ENCODE results near the gene TOP1. TPM values are rescaled to one million over a fixed set of nuclear protein-coding genes. Genes with fewer than 3 reads are reported as not detected.
"Not testable (repeated sequence)": the region's sequence is repeated elsewhere in the genome, so short reads cannot be mapped to it uniquely, and the experiment has no call there.

Gene TOP1
- total and polyA plus RNA-seq, 12 donors, result 19.6 to 96.6 (median 27.3) TPM

DNA sequence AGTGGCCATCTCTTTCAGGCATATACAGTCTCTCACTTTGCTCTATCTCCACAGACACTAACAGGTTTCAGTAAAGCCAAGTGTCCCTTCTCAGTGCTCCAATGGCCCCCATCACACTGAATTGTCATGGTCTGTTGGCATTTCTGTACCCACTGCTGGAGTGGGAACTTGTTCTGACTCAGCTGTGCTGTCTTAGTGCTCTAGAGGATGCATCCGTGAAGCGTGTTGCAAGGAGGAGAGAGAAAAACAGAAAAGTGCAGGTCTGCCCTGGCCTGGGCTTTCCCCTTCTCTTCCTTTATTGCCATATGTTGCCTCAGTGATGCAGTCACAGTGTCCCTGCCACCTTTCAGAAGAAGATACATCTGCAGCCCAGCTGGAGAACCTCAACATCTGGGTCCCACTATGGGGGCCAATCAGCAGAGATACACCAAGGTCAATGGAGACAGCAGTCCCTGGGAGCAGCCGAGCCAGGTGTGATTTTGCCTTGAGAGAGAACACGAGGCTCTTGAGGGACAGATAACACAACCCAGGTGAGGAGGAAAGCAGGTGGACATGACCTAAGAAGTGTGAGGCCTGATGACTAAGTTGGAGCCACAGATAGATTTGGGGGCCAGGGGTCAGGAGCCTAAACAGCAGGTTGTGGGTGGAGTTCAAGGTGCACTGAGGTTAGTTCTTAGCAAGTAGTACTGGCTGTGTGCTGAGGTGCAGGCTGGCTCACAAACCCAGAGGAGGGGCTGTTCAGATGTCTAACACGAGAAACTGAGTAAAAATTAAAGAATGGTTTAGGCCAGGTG lies 103.2 kb downstream of the TOP1 start:
- intact Hi-C loops (cut with DNase I), result no loop called here
- TF ChIP-seq, protein P1, sequence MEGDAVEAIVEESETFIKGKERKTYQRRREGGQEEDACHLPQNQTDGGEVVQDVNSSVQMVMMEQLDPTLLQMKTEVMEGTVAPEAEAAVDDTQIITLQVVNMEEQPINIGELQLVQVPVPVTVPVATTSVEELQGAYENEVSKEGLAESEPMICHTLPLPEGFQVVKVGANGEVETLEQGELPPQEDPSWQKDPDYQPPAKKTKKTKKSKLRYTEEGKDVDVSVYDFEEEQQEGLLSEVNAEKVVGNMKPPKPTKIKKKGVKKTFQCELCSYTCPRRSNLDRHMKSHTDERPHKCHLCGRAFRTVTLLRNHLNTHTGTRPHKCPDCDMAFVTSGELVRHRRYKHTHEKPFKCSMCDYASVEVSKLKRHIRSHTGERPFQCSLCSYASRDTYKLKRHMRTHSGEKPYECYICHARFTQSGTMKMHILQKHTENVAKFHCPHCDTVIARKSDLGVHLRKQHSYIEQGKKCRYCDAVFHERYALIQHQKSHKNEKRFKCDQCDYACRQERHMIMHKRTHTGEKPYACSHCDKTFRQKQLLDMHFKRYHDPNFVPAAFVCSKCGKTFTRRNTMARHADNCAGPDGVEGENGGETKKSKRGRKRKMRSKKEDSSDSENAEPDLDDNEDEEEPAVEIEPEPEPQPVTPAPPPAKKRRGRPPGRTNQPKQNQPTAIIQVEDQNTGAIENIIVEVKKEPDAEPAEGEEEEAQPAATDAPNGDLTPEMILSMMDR (IDR thresholded peaks at IDR 0.05), result no peak
- no peak for TF ChIP-seq POLR2A (IDR thresholded peaks at IDR 0.05)
- peaks cover 0 to under 1% of the 10 kb centered on the region in 2 donors for H3K36me3 ChIP-seq (replicated peaks in 1 of 2)
- 73 to 87% (median 74%) methylated on average over 4 to 5 of the region's 5 CpGs for WGBS, 4 donors
- H3K27ac ChIP-seq, result no peak overlapping the region
- H3K4me3 ChIP-seq, result no peak overlapping the region
- DNase-seq, result no peak
- peaks cover 0 to 7% of the 10 kb centered on the region in 2 donors for H3K4me1 ChIP-seq (replicated peaks in 1 of 2)
- H3K27me3 ChIP-seq, result no peaks in the 10 kb centered on the region
- no peaks in the 10 kb centered on the region for H3K9me3 ChIP-seq (replicated peaks in 1 of 3)

DNA sequence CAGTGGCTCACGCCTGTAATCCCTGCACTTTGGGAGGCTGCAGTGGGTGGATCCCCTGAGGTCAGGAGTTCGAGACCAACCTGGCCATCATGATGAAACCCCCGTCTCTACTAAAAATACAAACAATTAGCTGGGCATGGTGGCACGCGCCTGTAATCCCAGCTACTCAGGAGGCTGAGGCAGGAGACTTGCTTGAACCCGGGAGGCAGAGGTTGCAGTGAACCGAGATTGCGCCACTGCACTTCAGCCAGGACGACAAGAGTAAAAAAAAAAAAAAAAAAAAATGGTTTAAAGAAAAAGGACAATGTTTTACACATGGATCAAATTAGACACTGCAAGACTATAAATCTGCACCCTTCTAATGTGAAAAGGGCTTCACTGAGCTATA lies 103.8 kb downstream of the TOP1 start:
- H3K4me3 ChIP-seq; H3K27ac ChIP-seq; H3K4me1 ChIP-seq (replicated peaks in 1 of 2); H3K9me3 ChIP-seq (replicated peaks in 1 of 3); DNase-seq; intact Hi-C loops (cut with DNase I); H3K27me3 ChIP-seq; H3K36me3 ChIP-seq (replicated peaks in 1 of 2): not testable (repeated sequence)
- 82 to 89% (median 82%) methylated on average over 9 of the region's 9 CpGs for WGBS, 4 donors

DNA sequence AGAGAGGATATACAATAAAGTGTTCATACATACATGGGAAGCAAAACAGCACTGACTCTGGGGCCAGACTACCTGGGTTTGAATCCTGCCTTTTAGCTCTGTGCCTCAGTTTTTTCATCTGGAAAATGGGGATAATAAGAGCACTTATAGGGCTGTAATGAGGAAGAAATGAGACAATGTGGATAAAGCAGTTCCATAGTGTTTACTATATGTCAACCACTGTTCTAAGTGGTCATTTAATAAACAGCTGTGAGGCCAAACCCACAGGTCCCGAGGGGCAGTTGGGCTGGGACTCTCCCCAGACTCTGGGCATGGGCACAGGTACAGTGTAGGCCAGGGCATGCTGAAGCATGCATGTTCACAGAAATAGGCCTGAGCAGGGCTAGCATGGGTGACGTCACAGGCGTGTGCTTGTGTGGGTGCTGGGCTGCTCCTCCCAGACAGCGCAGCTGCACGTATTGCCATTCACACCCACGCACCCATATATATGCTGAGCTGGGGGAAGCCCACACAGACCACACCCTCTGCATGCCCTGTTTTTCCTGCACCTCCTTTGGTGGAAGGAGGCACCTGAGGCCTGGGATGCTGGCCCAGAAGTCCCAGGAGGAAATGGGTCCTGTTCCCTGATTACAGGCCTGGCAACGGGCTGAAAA lies 105.2 kb downstream of the TOP1 start:
- H3K27me3 ChIP-seq, result no peaks in the 10 kb centered on the region
- intact Hi-C loops (cut with DNase I), result no loop called here
- peaks cover 0 to 15% of the 10 kb centered on the region in 2 donors for H3K4me1 ChIP-seq (replicated peaks in 1 of 2)
- H3K9me3 ChIP-seq (replicated peaks in 1 of 3), result no peaks in the 10 kb centered on the region
- TF ChIP-seq, protein P1 (IDR thresholded peaks at IDR 0.05), result no peak
- no peak overlapping the region for H3K27ac ChIP-seq
- peak in 1 of 7 donors; percentile 46 for DNase-seq
- no peak overlapping the region for H3K4me3 ChIP-seq
- H3K36me3 ChIP-seq (replicated peaks in 1 of 2), result no peaks in the 10 kb centered on the region
- WGBS, 4 donors, result 88 to 99% (median 89%) methylated on average over 6 to 7 of the region's 7 CpGs

DNA sequence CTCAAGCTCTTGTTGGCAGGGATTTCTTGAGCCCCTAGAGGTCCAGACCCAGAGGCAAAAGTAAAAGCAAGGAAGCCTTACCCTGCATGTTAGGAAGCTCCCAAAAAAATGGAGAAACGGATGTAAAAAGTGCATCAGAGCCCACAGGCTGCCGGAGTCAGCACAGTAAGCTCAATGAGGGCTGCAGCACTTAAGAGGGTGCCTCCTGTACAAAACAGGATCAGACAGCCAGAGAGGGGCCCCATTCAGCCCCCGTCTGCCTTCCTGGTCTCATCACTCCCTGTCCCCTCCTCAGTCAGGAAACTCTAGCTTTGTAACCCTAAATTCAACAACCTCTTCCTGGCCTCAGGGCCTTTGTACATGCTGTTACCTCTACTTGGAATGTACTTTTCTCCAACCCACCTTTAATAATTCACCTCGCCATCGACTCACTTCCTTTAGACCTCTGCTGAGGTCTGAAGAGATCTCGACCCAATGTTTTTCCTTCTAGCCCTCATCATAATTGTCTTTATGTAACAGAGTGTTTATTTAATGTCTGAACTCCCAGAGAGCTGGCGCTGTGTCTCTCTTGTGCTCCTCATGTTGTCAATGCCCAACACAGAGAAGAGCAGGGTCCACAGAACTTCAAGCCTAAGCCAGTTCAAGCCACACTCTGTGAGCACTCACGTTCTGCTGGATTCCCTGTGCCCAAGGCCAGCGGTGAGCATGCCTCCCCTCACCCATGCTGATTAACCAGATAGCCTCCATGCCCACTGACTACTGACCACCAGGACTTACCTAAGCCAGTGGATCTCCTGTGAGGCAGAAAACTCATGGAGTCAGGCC lies 106.0 kb downstream of the TOP1 start:
- H3K27ac ChIP-seq, result no peak overlapping the region
- TF ChIP-seq POLR2A (IDR thresholded peaks at IDR 0.05), result no peak
- TF ChIP-seq, protein P1 (IDR thresholded peaks at IDR 0.05), result no peak
- intact Hi-C loops (cut with DNase I), result no loop called here
- 73 to 79% (median 78%) methylated on average over 9 of the region's 9 CpGs for WGBS, 4 donors
- H3K4me3 ChIP-seq, result no peak overlapping the region
- peaks cover 0 to 22% of the 10 kb centered on the region in 2 donors for H3K4me1 ChIP-seq (replicated peaks in 1 of 2)
- H3K27me3 ChIP-seq, result no peaks in the 10 kb centered on the region
- no peaks in the 10 kb centered on the region for H3K9me3 ChIP-seq (replicated peaks in 1 of 3)
- H3K36me3 ChIP-seq (replicated peaks in 1 of 2), result no peaks in the 10 kb centered on the region
- peak in 1 of 7 donors; percentile 52 for DNase-seq
